Liver (tissue), 9 donors: ENCODE data around the gene DDX17. TPM values are rescaled to one million over a fixed set of nuclear protein-coding genes. Genes with fewer than 3 reads are reported as not detected.

ENCODE experiments used
- DNase-seq: peaks from one replicate; pipeline ENCODE4 v3.0.0-alpha.2; 2017; ENCODE audit warnings: low spot score
- H3K27ac ChIP-seq, 2 donors: one replicate each; pipeline ENCODE4 v1.7.0; 2013; ENCODE audit warnings: inconsistent platforms in 2 of 2, low read length in 2 of 2, control low read depth in 1 of 2, low read depth in 1 of 2, mild to moderate bottlenecking in 1 of 2
- H3K27me3 ChIP-seq, 4 donors: one replicate each; pipeline versions ENCODE4 v1.6.1 to v1.7.0; 2013; ENCODE audit warnings: low read length in 3 of 4, inconsistent platforms in 1 of 4, mild to moderate bottlenecking in 1 of 4, moderate library complexity in 1 of 4; ENCODE audit not compliant: control insufficient read depth in 4 of 4, insufficient read depth in 4 of 4
- H3K36me3 ChIP-seq, 4 donors: one replicate each; pipeline versions ENCODE4 v1.6.1 to v1.7.0; 2013; ENCODE audit warnings: low read length in 3 of 4, mild to moderate bottlenecking in 3 of 4, low read depth in 1 of 4, moderate library complexity in 1 of 4; ENCODE audit not compliant: control insufficient read depth in 4 of 4, insufficient read depth in 3 of 4
- H3K4me1 ChIP-seq, 4 donors: one replicate each; pipeline versions ENCODE4 v1.6.1 to v1.7.0; 2013; ENCODE audit warnings: low read length in 3 of 4, mild to moderate bottlenecking in 3 of 4, moderate library complexity in 1 of 4; ENCODE audit not compliant: control insufficient read depth in 4 of 4, insufficient read depth in 4 of 4
- H3K4me3 ChIP-seq, 3 donors: one replicate each; pipeline versions ENCODE4 v1.6.1 to v1.7.0; 2013; ENCODE audit warnings: low read length in 3 of 3, control low read depth in 1 of 3, low read depth in 1 of 3, mild to moderate bottlenecking in 1 of 3
- H3K9ac ChIP-seq, 2 donors: one replicate each; pipeline ENCODE4 v1.7.0; 2013; ENCODE audit warnings: low read length in 2 of 2, mild to moderate bottlenecking in 2 of 2, moderate library complexity in 2 of 2, control low read depth in 1 of 2, low read depth in 1 of 2
- H3K9me3 ChIP-seq, 4 donors: one replicate each; pipeline versions ENCODE4 v1.6.1 to v1.7.0; 2013; ENCODE audit warnings: low read length in 3 of 4; ENCODE audit not compliant: control insufficient read depth in 4 of 4
- EGR1 ChIP-seq, 2 donors: IDR thresholded peaks; 2 replicates each; pipeline ENCODE4 v1.6.1; 2016 to 2018; ENCODE audit warnings: antibody characterized with exemption in 2 of 2, low read depth in 2 of 2
- FOXA1 ChIP-seq: IDR thresholded peaks from 2 replicates; pipeline ENCODE4 v1.6.1; 2016; ENCODE audit warnings: antibody characterized with exemption
- FOXA2 ChIP-seq: IDR thresholded peaks from 2 replicates; pipeline ENCODE4 v1.6.1; 2016; ENCODE audit warnings: antibody characterized with exemption
- GABPA ChIP-seq, 2 donors: IDR thresholded peaks in 1 of 2; conservative IDR thresholded peaks in 1 of 2; 2 replicates each; pipeline ENCODE4 v1.6.1; 2016; ENCODE audit warnings: antibody characterized with exemption in 2 of 2, mild to moderate bottlenecking in 1 of 2, moderate library complexity in 1 of 2
- HNF4A ChIP-seq, 2 donors: conservative IDR thresholded peaks; 2 replicates each; pipeline ENCODE4 v1.6.1; 2016; ENCODE audit warnings: antibody characterized with exemption in 2 of 2, mild to moderate bottlenecking in 2 of 2
- HNF4G ChIP-seq: IDR thresholded peaks from 2 replicates; pipeline ENCODE4 v1.6.1; 2016; ENCODE audit warnings: antibody characterized with exemption
- JUND ChIP-seq, 2 donors: IDR thresholded peaks; 2 replicates each; pipeline ENCODE4 v1.6.1; 2016; ENCODE audit warnings: antibody characterized with exemption in 2 of 2
- NR2F2 ChIP-seq: IDR thresholded peaks from 2 replicates; pipeline ENCODE4 v1.6.1; 2016; ENCODE audit warnings: antibody characterized with exemption
- RAD21 ChIP-seq, 2 donors: IDR thresholded peaks; 2 replicates each; pipeline ENCODE4 v1.6.1; 2016; ENCODE audit warnings: antibody characterized with exemption in 2 of 2, mild to moderate bottlenecking in 2 of 2
- REST ChIP-seq: IDR thresholded peaks from 2 replicates; pipeline ENCODE4 v1.6.1; 2016; ENCODE audit warnings: antibody characterized with exemption, mild to moderate bottlenecking
- RXRA ChIP-seq, 2 donors: IDR thresholded peaks; 2 replicates each; pipeline ENCODE4 v1.6.1; 2017 to 2018; ENCODE audit warnings: antibody characterized with exemption in 2 of 2, mild to moderate bottlenecking in 1 of 2
- SP1 ChIP-seq: IDR thresholded peaks from 2 replicates; pipeline ENCODE4 v1.6.1; 2018; ENCODE audit warnings: antibody characterized with exemption, mild to moderate bottlenecking
- TAF1 ChIP-seq: conservative IDR thresholded peaks from 2 replicates; pipeline ENCODE4 v1.6.1; 2016; ENCODE audit warnings: antibody characterized with exemption, mild to moderate bottlenecking
- YY1 ChIP-seq: IDR thresholded peaks from 2 replicates; pipeline ENCODE4 v1.6.1; 2016; ENCODE audit warnings: antibody characterized with exemption, mild to moderate bottlenecking
- ZBTB33 ChIP-seq: IDR thresholded peaks from 2 replicates; pipeline ENCODE4 v1.6.1; 2016; ENCODE audit warnings: antibody characterized with exemption
- WGBS: extraction: QIAGEN DNeasy Blood & Tissue Kit; methylation state at CpG from one replicate; pipeline ENCODE4 v1.1.7; 2013; 5-methylcytosine and 5-hydroxymethylcytosine counted together
- polyA plus RNA-seq, 2 donors: library from polyadenylated mRNA; stranded (reverse) in 1 of 2; unstranded in 1 of 2; fragments of 200-250 nt in 1 of 2; fragments of >200 nt in 1 of 2; fragmentation: Nextera tagmentation in 1 of 2; extraction: Ambion mirVana in 1 of 2; gene quantifications; one replicate each; pipeline versions ENCODE4 v1.2.1 to v1.2.3, GENCODE V29; 2013 to 2015
- total RNA-seq, 2 donors: library from RNA; depleted of rRNA; stranded (reverse); fragments of >200 nt; gene quantifications; one replicate each; pipeline ENCODE4 v1.2.3, GENCODE V29; 2014
- TF ChIP-seq, protein P1 (sequence below): IDR thresholded peaks from 2 replicates; pipeline ENCODE4 v1.6.1; 2016; ENCODE audit warnings: antibody characterized with exemption
- TF ChIP-seq, protein P2 (sequence below): IDR thresholded peaks from 2 replicates; pipeline ENCODE4 v1.6.1; 2016; ENCODE audit warnings: antibody characterized with exemption
- donor health status: healthy.
- donor health status: healthy.
- donor health status: healthy.
- donor health status: healthy.
- donor health status: healthy.

DDX17 gene
- total and polyA plus RNA-seq, 4 donors, result 46.3 to 451 (median 173) TPM

- TF ChIP-seq SP1, result no peak
- TF ChIP-seq ZBTB33, result no peak
- TF ChIP-seq YY1, result no peak
- TF ChIP-seq RXRA (IDR thresholded peaks at IDR 0.05), result no peak
- no peak for TF ChIP-seq NR2F2
- TF ChIP-seq TAF1, result no peak
- no peak for TF ChIP-seq JUND (IDR thresholded peaks at IDR 0.05)
Observed at GRCh38 chr22:38465673-38466490, 40.2 kb downstream of the DDX17 start (continued).

DNA sequence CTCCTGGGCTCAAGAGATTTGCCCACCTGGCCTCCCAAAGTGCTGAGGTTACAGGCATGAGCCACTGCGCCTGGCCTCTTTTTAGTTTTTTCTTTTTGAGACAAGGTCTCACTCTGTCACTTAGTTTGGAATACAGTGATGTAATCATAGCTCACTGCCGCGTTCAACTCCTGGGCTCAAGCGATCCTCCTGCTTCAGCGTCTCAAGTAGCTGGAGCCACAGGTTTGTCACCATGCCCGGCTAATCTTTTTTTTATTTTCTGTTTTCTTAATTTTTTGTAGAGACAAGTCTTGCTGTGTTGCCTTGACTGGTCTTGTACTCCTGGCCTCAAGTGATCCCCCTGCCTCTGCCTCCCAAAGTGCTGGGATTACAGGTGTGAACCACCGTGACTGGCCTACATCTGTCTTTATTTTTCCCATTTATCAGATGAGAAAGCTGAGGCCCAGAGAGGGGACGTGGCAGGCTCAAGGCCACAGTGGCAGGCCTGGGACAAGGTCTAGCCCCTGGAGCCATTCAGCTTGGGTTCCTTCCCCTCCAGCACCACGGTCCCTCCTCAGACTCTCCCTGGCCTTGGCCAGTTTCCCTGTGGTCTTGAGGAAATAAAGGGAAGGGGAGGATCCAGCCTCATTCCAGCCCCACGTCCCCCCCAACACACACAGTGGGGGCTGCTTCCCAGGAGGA is 41.0 kb downstream of the DDX17 start:
- Histone ChIP-seq H3K4me3 (no peak overlapping the region), H3K9me3 (no peaks in the 10 kb centered on the region), H3K4me1 (peaks cover 4 to 14% (median 9%) of the 10 kb centered on the region in 4 donors), H3K27me3 (peaks cover 0 to 3% (median 0%) of the 10 kb centered on the region in 4 donors), H3K27ac (no peak overlapping the region), H3K36me3 (no peaks in the 10 kb centered on the region), H3K9ac (no peak overlapping the region)
- TF ChIP-seq, protein P1, sequence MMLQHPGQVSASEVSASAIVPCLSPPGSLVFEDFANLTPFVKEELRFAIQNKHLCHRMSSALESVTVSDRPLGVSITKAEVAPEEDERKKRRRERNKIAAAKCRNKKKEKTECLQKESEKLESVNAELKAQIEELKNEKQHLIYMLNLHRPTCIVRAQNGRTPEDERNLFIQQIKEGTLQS, result no peak
- TF ChIP-seq REST (no peak), EGR1 (IDR thresholded peaks at IDR 0.05; ENCODE audit: low read depth in 2 of 2) (no peak), FOXA2 (no peak), HNF4A (conservative IDR thresholded peaks at IDR 0.05) (no peak), HNF4G (no peak), SP1 (no peak), YY1 (no peak), FOXA1 (no peak), RAD21 (IDR thresholded peaks at IDR 0.05) (no peak), GABPA (IDR thresholded peaks at IDR 0.05 in 1 of 2, conservative IDR thresholded peaks at IDR 0.05 in 1 of 2) (no peak), JUND (IDR thresholded peaks at IDR 0.05) (no peak), TAF1 (no peak)
- TF ChIP-seq, protein P2, sequence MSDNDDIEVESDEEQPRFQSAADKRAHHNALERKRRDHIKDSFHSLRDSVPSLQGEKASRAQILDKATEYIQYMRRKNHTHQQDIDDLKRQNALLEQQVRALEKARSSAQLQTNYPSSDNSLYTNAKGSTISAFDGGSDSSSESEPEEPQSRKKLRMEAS, result no peak
- no peak for DNase-seq
- WGBS, result 91% methylated on average over 10 of the region's 10 CpGs
